H1 (cell line): Measurements from ENCODE around the gene POLR2H. TPM values are rescaled to one million over a fixed set of nuclear protein-coding genes. Genes with fewer than 3 reads are reported as not detected.

Experiments
- BACH1 ChIP-seq: IDR thresholded peaks from 2 replicates; pipeline ENCODE4 v1.6.1; 2012; ENCODE audit warnings: low read length, improper control_type of control experiment
- BCL11A ChIP-seq, 2 experiments: IDR thresholded peaks; one replicate each; pipeline ENCODE4 v1.6.1; 2011; ENCODE audit warnings: low read depth in 2 of 2, low read length in 2 of 2, mild to moderate bottlenecking in 2 of 2
- CBX5 ChIP-seq: fragments of 300-800, 300-1000 bp; sonication (generic); IDR thresholded peaks from 2 replicates; pipeline ENCODE4 v1.7.1; 2016; ENCODE audit warnings: antibody characterized with exemption, low read length, low read depth
- CHD2 ChIP-seq: IDR thresholded peaks from 2 replicates; pipeline ENCODE4 v1.6.1; 2012; ENCODE audit warnings: low read length, improper control_type of control experiment
- CHD7 ChIP-seq: fragments of 300-600 bp; sonication (generic); IDR thresholded peaks from 2 replicates; pipeline ENCODE4 v1.7.1; 2012; ENCODE audit warnings: low read length, moderate library complexity, mild to moderate bottlenecking, inconsistent platforms; ENCODE audit not compliant: insufficient replicate concordance
- MAFK ChIP-seq: IDR thresholded peaks from 2 replicates; pipeline ENCODE4 v1.6.1; 2012; ENCODE audit warnings: low read depth, mild to moderate bottlenecking, improper control_type of control experiment, low read length
- NANOG ChIP-seq: IDR thresholded peaks from 2 replicates; pipeline ENCODE4 v1.6.1; 2011; ENCODE audit warnings: low read length, low read depth, mild to moderate bottlenecking, inconsistent platforms; ENCODE audit not compliant: insufficient read depth, poor library complexity, severe bottlenecking
- RBBP5 ChIP-seq: IDR thresholded peaks from 2 replicates; pipeline ENCODE4 v1.7.1; 2012; ENCODE audit warnings: low read depth, mild to moderate bottlenecking, inconsistent platforms, low read length, moderate library complexity, borderline replicate concordance
- RFX5 ChIP-seq: IDR thresholded peaks from 2 replicates; pipeline ENCODE4 v1.6.1; 2011; ENCODE audit warnings: low read depth, low read length, improper control_type of control experiment, borderline replicate concordance
- SP4 ChIP-seq: IDR thresholded peaks from 2 replicates; pipeline ENCODE4 v1.6.1; 2012; ENCODE audit warnings: low read length, inconsistent platforms
- TEAD4 ChIP-seq: IDR thresholded peaks from 2 replicates; pipeline ENCODE4 v1.6.1; 2012; ENCODE audit warnings: low read depth, low read length, inconsistent platforms, mixed read lengths
- polyA plus RNA-seq, 7 experiments: library from polyadenylated mRNA; depleted of rRNA in 3 of 7; stranded (reverse) in 5 of 7; unstranded in 2 of 7; fragments of >200 nt in 5 of 7; fragments of 200-250 nt in 2 of 7; gene quantifications; 1 replicate in 5 of 7; 2 replicates in 1 of 7; 4 replicates in 1 of 7; pipeline versions ENCODE4 v1.2.1 to v1.2.3, GENCODE V29; 2011 to 2013; ENCODE audit warnings: missing spikeins in 2 of 7, mixed read lengths in 2 of 7
- total RNA-seq: library from RNA; stranded (reverse); fragmentation: NEBNext Ultra II Directional; extraction: Animal tissue kit (Norgen Biotek cat#: 25700); gene quantifications from 2 replicates; pipeline ENCODE4 v1.2.1, GENCODE V29; 2021

The POLR2H gene
- total and polyA plus RNA-seq, 2 of the 8 experiments (the other 6 are each of a cell fraction or from before 2014, with no cell fraction given), result 113 to 335 TPM

DNA sequence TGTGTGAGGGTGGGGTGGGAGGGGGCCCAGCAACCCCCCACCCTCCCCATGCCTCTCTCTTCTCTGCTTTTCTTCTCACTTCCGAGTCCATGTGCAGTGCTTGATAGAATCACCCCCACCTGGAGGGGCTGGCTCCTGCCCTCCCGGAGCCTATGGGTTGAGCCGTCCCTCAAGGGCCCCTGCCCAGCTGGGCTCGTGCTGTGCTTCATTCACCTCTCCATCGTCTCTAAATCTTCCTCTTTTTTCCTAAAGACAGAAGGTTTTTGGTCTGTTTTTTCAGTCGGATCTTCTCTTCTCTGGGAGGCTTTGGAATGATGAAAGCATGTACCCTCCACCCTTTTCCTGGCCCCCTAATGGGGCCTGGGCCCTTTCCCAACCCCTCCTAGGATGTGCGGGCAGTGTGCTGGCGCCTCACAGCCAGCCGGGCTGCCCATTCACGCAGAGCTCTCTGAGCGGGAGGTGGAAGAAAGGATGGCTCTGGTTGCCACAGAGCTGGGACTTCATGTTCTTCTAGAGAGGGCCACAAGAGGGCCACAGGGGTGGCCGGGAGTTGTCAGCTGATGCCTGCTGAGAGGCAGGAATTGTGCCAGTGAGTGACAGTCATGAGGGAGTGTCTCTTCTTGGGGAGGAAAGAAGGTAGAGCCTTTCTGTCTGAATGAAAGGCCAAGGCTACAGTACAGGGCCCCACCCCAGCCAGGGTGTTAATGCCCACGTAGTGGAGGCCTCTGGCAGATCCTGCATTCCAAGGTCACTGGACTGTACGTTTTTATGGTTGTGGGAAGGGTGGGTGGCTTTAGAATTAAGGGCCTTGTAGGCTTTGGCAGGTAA, 16.0 kb upstream of the POLR2H start (continued):
- TF ChIP-seq CHD7 (no peak), CHD2 (no peak), BACH1 (no peak), CBX5 (no peak), RBBP5 (no peak), SP4 (no peak), MAFK (no peak), BCL11A (IDR thresholded peaks at IDR 0.05; ENCODE audit: low read depth in 2 of 2, low read length in 2 of 2) (no peak), TEAD4 (no peak), NANOG (no peak), RFX5 (no peak)
